ENCODE data around the gene TP53INP2. TPM values are rescaled to one million over a fixed set of nuclear protein-coding genes. Genes with fewer than 3 reads are reported as not detected.
"Not testable (repeated sequence)": the region's sequence is repeated elsewhere in the genome, so short reads cannot be mapped to it uniquely, and the experiment has no call there.

TP53INP2 gene
- polyA plus RNA-seq, 10 donors, result 7.6 to 11.5 (median 9.1) TPM

DNA sequence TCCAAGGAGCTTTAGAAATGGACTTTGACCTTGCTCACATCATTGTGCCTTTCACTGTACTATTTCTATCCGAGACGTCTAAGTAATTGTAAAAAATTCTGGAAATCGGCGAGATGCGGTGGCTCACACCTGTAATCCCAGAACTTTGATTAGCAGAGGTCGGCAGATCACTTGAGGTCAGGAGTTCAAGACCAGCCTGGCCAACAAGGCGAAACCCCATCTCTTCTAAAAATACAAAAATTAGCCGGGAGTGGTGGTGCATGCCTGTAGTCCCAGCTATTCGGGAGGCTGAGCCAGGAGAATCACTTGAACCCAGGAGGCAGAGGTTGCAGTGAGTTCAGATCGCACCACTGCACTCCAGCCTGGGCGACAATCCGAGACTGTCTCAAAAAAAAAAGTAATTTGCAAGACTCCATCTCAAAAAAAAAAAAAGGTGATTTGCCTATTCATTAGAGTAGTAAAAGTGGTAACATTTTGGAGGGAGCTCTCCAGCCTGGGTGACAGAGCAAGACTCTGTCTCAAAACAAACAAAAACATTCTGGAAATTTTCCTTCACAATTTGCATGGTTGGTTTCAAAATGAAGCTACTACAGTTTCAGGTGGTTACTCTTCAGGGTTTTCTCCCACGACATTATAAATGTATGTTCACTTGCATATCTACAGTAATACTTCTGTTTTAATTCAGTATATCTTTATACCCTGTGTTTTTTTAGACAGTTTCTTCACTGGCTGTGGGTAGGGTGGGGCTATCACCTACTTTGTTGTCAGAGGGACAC, 15.3 kb downstream of the TP53INP2 start:
- not testable (repeated sequence) for DNase-seq

DNA sequence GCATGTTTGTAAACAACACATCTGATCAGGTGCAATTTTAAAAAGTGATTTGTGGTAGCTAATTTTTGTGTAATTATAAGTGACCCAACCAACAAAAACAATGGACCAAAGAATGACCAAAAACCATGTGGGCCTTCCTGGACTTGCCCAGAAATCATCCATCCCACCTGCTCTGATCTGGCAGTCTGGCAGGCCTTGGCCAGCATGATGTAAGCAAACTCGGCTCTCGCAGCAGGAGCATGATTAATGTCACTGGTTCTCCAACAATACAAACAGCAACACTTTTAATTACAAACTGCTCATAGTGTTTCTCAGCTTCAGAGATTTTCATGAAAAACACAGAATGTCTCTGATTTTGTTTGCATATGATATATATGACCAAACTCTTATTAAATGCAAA, 16.1 kb downstream of the TP53INP2 start:
- DNase-seq, result no peak

DNA sequence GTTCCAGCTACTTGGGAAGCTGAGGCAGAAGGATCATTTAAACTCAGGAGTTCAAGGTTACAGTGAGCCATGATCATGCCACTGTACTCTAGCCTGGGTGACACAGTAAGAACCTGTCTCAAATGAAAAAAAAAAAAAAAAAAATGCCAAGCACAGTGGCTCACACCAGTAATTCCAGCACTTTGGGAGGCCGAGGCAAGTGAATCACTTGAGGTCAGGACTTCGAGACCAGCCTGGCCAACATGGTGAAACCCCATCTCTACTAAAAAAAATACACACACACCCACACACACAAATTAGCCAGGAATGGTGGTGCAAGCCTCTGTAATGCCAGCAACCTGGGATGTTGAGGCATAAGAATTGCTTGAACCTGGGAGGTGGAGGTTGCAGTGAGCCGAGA, 18.4 kb downstream of the TP53INP2 start:
- not testable (repeated sequence) for DNase-seq

DNA sequence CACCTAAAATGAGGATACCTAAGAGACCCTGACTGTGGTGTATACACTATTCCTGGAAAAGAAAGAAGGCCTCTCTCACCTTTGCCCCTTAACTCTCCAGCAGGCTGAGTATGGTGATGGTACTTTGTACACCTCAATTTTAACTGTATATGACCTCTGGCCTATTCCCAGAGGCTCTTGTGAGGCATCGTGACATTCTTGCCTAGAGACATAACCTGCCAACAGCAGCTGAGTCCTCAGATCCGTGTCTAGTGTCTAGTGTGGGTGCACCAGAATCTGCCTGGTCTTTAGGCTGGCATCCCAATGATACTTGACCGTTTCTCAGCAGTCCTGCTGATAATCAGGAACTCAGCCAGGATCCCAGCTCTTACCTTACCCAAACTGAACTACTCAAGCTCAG, 20.0 kb downstream of the TP53INP2 start:
- DNase-seq, result no peak

DNA sequence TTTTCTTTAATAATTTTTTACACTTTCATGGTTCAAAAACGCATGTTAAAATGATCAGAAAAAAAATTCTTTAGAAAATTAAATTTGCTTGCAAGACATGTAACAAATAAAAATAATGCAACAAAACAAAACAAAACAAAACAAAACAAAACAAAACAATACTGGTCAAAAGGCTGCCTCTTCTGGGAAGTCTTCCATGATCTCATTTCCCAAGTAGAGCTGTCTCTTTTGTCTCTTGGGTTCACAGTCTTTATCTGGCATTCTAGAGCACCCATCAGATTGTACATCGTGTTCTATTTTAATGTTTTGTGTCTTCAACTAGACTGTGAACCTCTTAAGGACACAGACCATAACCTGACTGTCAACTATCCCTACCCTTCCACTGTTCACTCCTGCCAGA, 25.3 kb downstream of the TP53INP2 start:
- no peak for DNase-seq

DNA sequence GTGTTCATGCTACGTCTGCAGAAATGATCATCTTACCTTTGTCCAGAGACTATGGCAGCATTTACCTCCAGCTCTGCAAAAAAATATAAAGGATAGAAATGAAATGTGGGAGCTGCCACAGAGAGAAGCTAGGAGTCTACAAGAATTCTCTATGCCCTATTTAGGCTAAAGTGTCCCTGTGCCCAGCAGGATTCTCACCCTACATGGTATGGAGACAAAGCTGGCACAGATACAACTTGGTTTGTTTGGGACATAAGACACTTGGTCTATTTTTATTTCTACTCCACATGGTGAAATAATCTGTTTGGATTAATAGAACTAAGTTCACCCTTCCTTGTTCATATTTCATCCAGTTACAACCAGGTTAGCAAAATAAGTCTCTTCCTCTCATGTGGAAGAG, 28.4 kb downstream of the TP53INP2 start:
- DNase-seq, result no peak

DNA sequence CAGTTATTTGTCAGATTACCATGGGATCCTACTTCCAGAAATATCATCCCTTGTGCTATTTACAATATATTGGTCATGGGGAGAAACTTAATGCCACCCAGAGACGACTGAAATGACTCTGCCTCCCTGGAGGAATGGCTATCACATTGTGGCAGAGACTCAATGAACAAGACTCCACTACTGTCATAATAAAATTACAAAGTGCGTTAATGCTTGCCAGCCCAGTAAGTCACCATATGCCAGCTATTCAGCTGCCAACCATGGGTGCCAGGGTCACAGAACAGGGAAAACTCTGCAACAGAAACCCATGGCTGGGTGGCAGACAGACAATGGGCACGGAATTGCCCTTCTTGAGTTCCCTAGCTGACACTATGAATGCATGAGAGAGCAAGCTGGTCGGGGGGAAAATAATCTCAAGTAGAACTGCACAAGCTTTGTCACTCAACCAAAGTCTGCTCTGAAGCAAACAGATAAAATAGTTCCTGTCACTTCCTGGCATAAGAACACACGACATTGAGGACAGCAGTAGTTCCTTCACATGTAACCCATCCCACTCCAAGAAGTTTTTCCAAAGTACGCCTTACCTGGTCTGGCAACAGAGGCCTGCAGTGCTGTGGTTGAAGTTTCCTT, 32.1 kb downstream of the TP53INP2 start:
- no peak for DNase-seq

DNA sequence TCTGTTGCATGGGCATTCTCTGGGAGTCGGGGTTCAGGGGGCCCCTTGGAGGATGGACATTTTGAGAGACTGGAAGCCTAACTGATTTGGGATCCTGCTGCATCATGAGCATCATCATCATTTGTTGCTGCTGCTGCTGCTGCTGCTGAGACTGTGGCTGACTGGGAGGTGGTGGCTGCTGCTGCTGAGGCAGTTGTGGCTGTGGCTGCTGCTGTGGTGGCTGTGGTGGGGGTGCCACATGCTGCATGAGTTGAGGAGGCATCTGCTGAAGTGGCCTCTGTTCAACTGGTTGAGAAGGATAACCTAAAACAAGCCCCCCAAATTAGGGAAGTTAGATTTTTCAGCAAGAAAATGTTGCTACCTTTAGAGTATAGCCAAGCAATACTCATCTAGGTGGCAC, 38.9 kb downstream of the TP53INP2 start:
- no peak for DNase-seq

DNA sequence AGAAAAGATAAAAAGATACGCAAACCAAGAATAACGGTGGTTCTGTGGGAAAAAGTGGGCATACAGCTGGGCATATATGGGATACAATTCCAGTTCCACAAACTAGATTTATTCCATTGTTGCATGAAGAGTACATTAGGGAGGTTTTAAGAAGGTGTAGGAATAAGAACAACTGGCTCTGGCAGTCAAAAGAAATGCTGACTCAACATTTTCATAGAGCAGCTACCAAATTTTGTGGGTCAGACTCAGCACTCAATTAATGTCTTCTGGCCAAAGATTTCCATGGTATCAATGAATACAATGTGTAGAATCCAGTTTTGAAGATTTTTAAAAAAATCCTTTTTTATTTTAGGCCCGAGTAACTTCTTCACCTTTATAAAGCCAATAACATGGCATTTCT, 40.2 kb downstream of the TP53INP2 start:
- no peak for DNase-seq

DNA sequence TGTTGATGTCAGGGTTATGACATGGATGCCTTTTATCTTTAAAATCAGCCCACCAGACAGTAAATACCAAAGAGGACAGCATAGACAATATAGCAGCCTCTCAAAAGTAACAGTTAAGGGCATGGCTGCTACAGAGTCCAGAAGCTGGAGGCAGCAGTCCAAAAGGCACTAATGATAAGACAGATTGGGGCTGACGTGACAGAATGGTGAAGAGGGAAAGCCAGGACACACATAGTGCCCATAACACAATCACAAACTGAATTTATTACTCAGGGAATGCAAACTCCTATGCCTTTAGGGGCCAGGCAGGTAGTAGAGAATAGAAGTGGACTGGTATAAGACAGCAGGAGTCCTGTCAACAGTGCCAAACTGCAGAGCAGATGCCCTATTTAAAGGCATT, 40.7 kb downstream of the TP53INP2 start:
- DNase-seq, result no peak

DNA sequence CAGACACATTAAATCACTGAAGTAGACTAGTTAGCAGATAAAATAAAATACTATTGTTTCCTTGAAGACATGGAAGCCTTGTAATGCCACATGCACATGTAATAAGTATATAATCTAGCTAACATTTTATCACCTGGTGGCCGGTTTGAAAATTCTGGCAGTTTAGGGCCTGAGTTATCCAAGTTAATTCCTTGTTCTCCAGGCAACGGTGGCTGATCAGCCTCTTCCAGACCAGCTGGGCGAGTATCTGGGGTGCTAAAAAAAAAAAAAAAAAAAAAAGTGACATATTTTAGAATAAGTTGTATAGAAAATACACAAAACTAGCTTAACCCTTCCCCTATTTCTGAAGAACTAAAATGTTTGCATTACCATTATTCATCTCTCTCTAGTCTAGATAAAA, 42.5 kb downstream of the TP53INP2 start:
- no peak for DNase-seq

DNA sequence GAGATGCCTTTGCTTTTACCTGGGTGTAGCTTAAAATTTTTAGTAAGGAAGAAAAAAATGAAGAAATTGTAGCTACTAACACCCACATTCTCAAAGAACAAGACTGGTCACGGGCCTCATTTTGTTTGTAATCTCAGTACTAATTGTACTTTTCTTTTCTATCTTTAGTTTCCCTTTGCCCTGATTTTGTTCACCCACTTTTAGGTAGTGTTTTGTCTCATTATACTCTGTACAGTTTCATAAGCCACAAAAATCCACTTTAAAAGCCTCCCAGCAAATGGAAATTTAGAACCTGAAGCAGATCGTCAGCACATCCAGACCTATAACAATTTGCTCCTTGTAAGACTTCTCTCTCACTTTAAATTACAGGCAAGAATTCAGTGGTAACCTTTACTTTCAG, 43.3 kb downstream of the TP53INP2 start:
- no peak for DNase-seq

DNA sequence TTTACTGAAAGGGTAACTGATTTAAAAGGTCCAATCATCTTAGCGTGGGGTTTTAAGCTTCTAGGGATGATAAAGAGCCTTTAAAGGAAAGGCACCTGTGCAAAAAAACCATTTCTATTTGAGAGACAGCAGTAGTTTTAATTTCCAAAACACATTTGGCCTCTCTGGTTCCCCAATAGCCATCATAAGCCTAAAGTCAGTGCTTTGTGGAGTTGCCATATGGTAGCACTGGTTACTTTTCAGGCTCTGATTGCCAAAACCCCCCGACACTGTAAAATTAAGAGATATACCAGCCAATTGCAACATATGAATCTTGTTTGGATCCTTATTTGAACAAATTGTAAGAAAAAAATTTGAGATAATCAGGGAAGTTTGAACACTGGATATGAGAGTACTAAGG, 44.6 kb downstream of the TP53INP2 start:
- no peak for DNase-seq

DNA sequence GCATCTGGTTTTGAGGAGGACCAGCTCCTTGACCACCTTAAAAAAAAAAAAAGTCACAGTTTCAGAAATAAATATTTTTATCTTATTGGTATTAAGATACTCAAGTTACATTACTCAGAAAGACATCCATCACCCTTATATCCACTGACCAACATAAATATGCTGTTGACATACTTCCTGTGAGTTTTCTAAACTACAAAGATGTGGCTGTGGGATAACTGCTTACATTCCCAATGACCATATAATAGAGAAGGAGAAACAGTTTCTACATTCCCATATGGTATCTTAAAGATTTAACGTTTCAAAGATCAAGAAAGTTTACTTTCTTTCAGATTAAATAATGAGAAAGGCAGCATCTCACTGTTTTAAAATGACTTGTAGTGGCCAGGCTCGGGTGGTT, 46.3 kb downstream of the TP53INP2 start:
- DNase-seq, result no peak

DNA sequence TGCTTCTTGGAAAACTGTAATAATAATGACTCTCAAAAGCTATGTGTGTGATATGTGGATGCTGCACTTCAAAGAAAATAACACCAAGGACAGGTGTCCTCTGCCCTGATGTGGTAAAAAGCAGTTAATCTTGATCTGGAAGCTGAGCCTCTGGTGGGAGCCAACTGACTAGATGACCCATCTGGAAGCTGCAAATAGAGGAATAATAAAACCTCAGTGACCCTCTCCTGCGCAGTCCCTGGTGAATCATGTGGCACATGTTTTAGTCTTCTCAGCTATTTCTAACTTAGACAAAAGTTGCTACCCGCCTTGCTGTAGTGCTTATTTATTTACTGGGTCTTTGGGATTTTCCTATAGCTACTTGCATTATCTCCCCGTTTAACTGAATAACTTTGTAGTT, 47.3 kb downstream of the TP53INP2 start:
- no peak for DNase-seq

DNA sequence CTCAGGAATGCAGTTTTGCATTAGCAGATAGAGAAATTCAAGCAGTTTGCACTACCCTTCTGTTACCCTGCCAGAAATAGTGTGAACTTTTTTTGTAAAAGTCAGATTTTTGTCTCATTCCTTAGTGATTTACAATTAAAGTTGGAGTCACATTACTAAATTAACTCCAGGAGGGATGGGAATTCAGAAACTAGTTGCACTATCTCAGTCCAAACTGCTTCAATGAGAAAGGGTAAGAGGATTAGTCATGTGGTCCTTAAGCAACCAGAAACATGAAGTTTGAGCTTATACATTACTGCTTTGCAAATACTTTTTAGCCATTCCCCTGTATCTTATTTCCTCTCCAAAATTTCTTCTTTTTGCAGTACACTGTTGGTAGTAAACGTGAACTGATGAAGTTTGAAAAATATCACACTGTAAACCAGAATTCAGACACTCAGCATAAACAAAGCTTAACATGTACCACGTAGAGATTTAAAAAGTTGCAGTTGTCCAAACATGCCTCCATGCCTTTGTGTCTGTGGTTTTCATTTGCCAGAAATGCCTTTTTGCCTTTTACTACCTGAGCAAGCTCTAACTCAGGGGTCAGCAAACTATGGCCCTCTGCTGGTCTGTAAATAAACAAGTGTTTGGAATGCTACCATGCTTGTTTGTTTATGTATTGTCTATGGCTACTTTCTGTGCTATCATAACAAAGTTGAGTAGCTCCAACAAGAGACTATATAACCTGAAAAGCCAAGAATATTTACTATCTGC, 49.7 kb downstream of the TP53INP2 start:
- no peak for DNase-seq

DNA sequence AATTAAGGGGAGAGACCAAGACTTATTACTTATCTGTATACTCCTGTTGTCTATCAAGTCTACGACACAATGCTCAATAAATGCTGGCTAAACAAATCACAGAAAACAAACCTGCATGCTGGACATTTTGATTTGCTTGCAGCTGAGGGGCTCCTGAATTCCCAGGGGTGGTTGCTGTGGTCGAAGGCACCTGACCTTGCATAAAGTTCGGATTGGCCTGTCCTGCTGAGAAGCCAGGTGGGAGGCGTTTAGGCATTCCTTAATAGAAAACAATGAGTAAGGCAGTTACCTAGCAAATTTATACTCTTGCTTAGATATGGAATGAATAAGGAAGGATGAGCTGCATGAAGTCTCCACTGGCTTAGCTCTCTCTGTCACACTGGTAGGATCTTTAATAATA, 50.5 kb downstream of the TP53INP2 start:
- DNase-seq, result no peak

DNA sequence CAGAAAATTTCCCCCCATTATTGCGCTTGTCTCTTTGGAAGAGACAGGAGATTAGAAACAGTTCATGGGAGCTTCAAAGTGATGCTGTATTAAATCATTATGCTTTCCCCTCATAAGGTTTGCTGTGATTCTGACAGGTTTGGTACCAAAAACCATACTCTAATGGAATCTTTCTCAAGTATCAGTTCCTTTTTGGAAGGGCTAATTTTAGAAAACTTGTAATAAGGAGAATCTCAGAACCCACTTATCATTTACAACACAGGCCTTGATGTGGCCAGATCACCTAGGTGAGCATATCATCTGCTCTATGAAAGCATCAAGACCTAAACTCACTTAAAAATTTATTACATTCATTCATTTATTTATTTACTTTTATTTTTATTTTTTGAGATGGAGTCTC, 51.2 kb downstream of the TP53INP2 start:
- no peak for DNase-seq

DNA sequence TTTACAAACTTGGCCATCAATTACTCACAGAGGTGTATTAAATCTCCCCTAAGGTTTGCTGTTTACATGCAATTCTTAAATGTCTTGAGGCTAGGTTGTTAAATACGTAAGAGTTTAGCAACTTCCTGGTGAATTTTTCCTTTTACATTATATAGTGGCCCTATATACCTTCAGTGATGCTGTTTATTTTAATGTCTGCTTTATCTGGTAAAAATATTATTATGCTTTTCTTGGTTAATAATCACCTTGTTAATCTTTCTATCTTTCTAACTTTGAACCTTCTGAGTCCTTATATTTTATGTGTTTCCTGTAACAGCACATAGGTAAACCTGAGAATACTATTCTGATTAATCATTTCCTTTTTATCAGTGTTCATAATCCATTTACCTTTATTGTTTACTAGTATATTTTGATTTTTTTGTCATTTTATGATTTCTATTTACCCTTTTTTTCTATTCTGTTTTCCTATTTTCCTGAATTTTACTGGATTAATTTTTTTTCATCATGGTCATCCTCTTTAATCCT, 57.9 kb downstream of the TP53INP2 start:
- no peak for DNase-seq

Measured in muscle of back (tissue), 11 donors.